GM10248 (cell line): ENCODE data around the gene TMED5.
"Not testable (repeated sequence)": the region's sequence is repeated elsewhere in the genome, so short reads cannot be mapped to it uniquely, and the experiment has no call there.

Source experiments
- CTCF ChIA-PET: fragments of 300-600 bp; sonication (Branson Sonifier 250); formaldehyde crosslinking; extraction: SDS; loops from one replicate; lab custom pipeline; 2021; ENCODE audit warnings: antibody characterized with exemption; lab: Yijun Ruan, JAX
- POLR2A ChIA-PET: fragments of 350-650 bp; sonication (Branson Sonifier 250); formaldehyde crosslinking; extraction: SDS; loops from one replicate; lab custom pipeline; 2020; ENCODE audit warnings: antibody characterized with exemption; lab: Yijun Ruan, JAX
- DNase-seq: peaks from one replicate; pipeline ENCODE4 v3.0.0; 2012; ENCODE audit errors: extremely low spot score
- CTCF ChIP-seq: IDR thresholded peaks from 2 replicates; pipeline ENCODE4 v1.5.1; 2012; ENCODE audit warnings: mild to moderate bottlenecking, low read depth; ENCODE audit errors: extremely low read depth, missing control alignments, control extremely low read depth

The TMED5 gene

GRCh38 chr1:93179886-93180722, at the start of gene TMED5:
TMED5 (minus strand) TSS chr1:93180413; CDS start chr1:93180242, 171 bp downstream.
- CTCF ChIA-PET = no interaction called here
- peak; percentile 90 for DNase-seq
- POLR2A ChIA-PET = interaction anchor here (0.6 kb wide), 1 partner anchor 91 kb away, joined by 4 read pairs; no protein-coding TSS in a partner anchor
- TF ChIP-seq CTCF = no peak

GRCh38 chr1:93223023-93223675, 42.9 kb upstream of the TMED5 start:
- CTCF ChIA-PET = interaction anchor here (1.5 to 1.7 kb wide), 3 partner anchors 11 to 180 kb away, joined by 3 read pairs; no protein-coding TSS in a partner anchor
- POLR2A ChIA-PET = no interaction called here
- DNase-seq = no peak
- TF ChIP-seq CTCF = no peak

GRCh38 chr1:93221913-93222312, 41.7 kb upstream of the TMED5 start:
- CTCF ChIA-PET = interaction anchor here (1.2 to 1.7 kb wide), 4 partner anchors 10 to 179 kb away, joined by 3 read pairs; no protein-coding TSS in a partner anchor

GRCh38 chr1:93220716-93221115, 40.5 kb upstream of the TMED5 start:
- DNase-seq, POLR2A ChIA-PET: not testable (repeated sequence)
- CTCF ChIA-PET = interaction anchor here (1.2 kb wide), 1 partner anchor 14 kb away, joined by 3 read pairs; no protein-coding TSS in a partner anchor

More at GRCh38 chr1:93221913-93222312, 41.7 kb upstream of the TMED5 start:
- no peak for DNase-seq
- POLR2A ChIA-PET = no interaction called here
- TF ChIP-seq CTCF = no peak

GRCh38 chr1:93219443-93219842, 39.2 kb upstream of the TMED5 start:
- ChIA-PET CTCF (no interaction called here), POLR2A (no interaction called here)
- peak; percentile 15 for DNase-seq
- TF ChIP-seq CTCF = no peak

GRCh38 chr1:93215322-93215721, 35.1 kb upstream of the TMED5 start:
- no peak for TF ChIP-seq CTCF
- no peak for DNase-seq
- ChIA-PET POLR2A (no interaction called here), CTCF (interaction anchor here (0.9 to 1.6 kb wide), 3 partner anchors 10 to 19 kb away, joined by 3 to 6 read pairs (median 5); no protein-coding TSS in a partner anchor)
